PC-9 (cell line): ENCODE results near the gene SDSL.

ENCODE experiments used
- EZH2 ChIP-seq: fragments of 200-600 bp; sonication (generic); IDR thresholded peaks from 2 replicates; pipeline ENCODE4 v1.8.0; 2017; ENCODE audit warnings: antibody characterized with exemption, low read depth
- TF ChIP-seq, protein P1 (sequence below): fragments of 200-600 bp; sonication (generic); conservative IDR thresholded peaks from 2 replicates; pipeline ENCODE4 v1.6.1; 2017; ENCODE audit warnings: mixed run types, antibody characterized with exemption, mild to moderate bottlenecking, moderate library complexity

GRCh38 chr12:113477842-113478215 lies 55.6 kb downstream of the SDSL start:
- TF ChIP-seq, protein P1, sequence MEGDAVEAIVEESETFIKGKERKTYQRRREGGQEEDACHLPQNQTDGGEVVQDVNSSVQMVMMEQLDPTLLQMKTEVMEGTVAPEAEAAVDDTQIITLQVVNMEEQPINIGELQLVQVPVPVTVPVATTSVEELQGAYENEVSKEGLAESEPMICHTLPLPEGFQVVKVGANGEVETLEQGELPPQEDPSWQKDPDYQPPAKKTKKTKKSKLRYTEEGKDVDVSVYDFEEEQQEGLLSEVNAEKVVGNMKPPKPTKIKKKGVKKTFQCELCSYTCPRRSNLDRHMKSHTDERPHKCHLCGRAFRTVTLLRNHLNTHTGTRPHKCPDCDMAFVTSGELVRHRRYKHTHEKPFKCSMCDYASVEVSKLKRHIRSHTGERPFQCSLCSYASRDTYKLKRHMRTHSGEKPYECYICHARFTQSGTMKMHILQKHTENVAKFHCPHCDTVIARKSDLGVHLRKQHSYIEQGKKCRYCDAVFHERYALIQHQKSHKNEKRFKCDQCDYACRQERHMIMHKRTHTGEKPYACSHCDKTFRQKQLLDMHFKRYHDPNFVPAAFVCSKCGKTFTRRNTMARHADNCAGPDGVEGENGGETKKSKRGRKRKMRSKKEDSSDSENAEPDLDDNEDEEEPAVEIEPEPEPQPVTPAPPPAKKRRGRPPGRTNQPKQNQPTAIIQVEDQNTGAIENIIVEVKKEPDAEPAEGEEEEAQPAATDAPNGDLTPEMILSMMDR: no peak
- no peak for TF ChIP-seq EZH2
